B cell (primary cell): ENCODE results near the gene BCAP29.

ENCODE experiments used
- EZH2 ChIP-seq: IDR thresholded peaks from 2 replicates; pipeline ENCODE4 v1.6.1; 2012; ENCODE audit warnings: borderline replicate concordance, low read depth, mild to moderate bottlenecking, moderate library complexity, low read length; ENCODE audit not compliant: insufficient read depth, poor library complexity, severe bottlenecking
- TF ChIP-seq, protein P1 (sequence below): fragments of 200-600 bp; IDR thresholded peaks from one replicate; pipeline ENCODE4 v1.8.0; 2022; ENCODE audit warnings: antibody characterized with exemption, mild to moderate bottlenecking

DNA sequence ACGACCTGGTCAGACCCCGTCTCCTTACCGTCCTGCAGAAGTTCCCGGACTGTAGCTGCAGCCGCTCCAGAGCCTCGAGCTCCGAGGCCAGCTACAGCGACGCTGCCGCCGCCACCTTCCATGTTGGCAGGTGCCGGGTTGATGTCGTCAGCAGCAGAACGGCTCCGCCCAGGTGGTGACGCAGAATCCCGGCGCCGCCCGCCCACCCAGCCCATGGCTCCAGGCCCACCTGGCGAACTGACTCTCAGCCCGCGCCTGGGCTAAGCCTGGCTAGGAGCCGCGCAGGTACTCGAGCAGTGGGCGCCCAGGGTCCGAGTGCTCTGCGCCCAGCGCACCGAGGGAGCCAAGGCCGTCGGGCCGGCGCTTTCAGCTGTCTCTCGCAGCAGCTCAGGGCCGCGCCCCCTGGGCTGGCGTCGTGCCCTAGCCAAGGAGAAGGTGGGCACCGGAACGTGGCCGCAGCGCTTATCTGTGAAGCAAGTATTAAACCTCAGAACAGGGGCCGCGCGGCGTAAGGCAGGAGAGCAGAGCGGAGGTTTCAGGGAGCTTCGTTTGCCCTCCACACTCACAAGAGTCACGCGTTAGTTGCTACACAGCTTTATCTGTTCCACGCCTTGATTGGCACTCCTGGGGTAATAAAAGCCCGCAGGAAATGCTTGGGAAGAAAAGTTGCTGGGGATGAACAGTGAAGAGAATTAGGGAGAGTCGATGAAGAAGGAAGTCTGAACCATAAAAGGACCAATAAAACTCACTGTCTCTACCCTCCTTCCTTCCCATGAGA lies 16.1 kb upstream of the BCAP29 start, which contains the start of the genes COG5 and DUS4L:
- TF ChIP-seq, protein P1, sequence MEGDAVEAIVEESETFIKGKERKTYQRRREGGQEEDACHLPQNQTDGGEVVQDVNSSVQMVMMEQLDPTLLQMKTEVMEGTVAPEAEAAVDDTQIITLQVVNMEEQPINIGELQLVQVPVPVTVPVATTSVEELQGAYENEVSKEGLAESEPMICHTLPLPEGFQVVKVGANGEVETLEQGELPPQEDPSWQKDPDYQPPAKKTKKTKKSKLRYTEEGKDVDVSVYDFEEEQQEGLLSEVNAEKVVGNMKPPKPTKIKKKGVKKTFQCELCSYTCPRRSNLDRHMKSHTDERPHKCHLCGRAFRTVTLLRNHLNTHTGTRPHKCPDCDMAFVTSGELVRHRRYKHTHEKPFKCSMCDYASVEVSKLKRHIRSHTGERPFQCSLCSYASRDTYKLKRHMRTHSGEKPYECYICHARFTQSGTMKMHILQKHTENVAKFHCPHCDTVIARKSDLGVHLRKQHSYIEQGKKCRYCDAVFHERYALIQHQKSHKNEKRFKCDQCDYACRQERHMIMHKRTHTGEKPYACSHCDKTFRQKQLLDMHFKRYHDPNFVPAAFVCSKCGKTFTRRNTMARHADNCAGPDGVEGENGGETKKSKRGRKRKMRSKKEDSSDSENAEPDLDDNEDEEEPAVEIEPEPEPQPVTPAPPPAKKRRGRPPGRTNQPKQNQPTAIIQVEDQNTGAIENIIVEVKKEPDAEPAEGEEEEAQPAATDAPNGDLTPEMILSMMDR: no peak
- no peak for TF ChIP-seq EZH2
